GM19372 (cell line): ENCODE data around the gene TMEM225B.
"Not testable (repeated sequence)": the region's sequence is repeated elsewhere in the genome, so short reads cannot be mapped to it uniquely, and the experiment has no call there.

Experiments
- ATAC-seq: cut with Tn5 transposase; IDR thresholded peaks from one replicate; pipeline ENCODE4 v1.9.1; 2021; ENCODE audit warnings: mild to moderate bottlenecking, low read depth, moderate library complexity; ENCODE audit not compliant: unreplicated experiment

Gene TMEM225B

GRCh38 chr7:99597762-99598501 lies at the start of gene TMEM225B:
TMEM225B (plus strand) TSS chr7:99598267; CDS start chr7:99604389, 6,122 bp downstream.
- ATAC-seq = no peak

- ATAC-seq = not testable (repeated sequence)
Measured at GRCh38 chr7:99549545-99549944, 48.5 kb upstream of the TMEM225B start.

- no peak for ATAC-seq
Measured at GRCh38 chr7:99551334-99551733, 46.7 kb upstream of the TMEM225B start.

- ATAC-seq = peak; percentile 96
Measured at GRCh38 chr7:99551767-99552463, 46.2 kb upstream of the TMEM225B start, which contains the start of gene FAM200A. FAM200A (minus strand) TSS chr7:99552114; CDS start chr7:99548407, 3,707 bp downstream.

- no peak for ATAC-seq
Measured at GRCh38 chr7:99553039-99553438, 45.0 kb upstream of the TMEM225B start.

GRCh38 chr7:99554939-99555338 lies 43.1 kb upstream of the TMEM225B start:
- no peak for ATAC-seq

- no peak for ATAC-seq
Measured at GRCh38 chr7:99557196-99557607, 40.9 kb upstream of the TMEM225B start.

- ATAC-seq = peak; percentile 43
Measured at GRCh38 chr7:99557940-99558305, 40.1 kb upstream of the TMEM225B start.

- ATAC-seq = peak; percentile 80
Measured at GRCh38 chr7:99558306-99559174, 39.5 kb upstream of the TMEM225B start, which contains the start of gene ZNF655. ZNF655 (plus strand) TSS chr7:99558642; CDS start chr7:99560560, 1,918 bp downstream.

- ATAC-seq = no peak
Measured at GRCh38 chr7:99559175-99559915, 38.7 kb upstream of the TMEM225B start.

- ATAC-seq = no peak
Measured at GRCh38 chr7:99560834-99561736, 37.0 kb upstream of the TMEM225B start.

GRCh38 chr7:99561737-99562051 lies 36.4 kb upstream of the TMEM225B start:
- ATAC-seq = no peak

- no peak for ATAC-seq
Measured at GRCh38 chr7:99562114-99562784, 35.8 kb upstream of the TMEM225B start.

GRCh38 chr7:99562832-99563231 lies 35.2 kb upstream of the TMEM225B start:
- ATAC-seq = no peak

- no peak for ATAC-seq
Measured at GRCh38 chr7:99563650-99564049, 34.4 kb upstream of the TMEM225B start.

GRCh38 chr7:99568770-99569169 lies 29.3 kb upstream of the TMEM225B start:
- not testable (repeated sequence) for ATAC-seq

GRCh38 chr7:99571768-99572167 lies 26.3 kb upstream of the TMEM225B start:
- ATAC-seq = no peak

- no peak for ATAC-seq
Measured at GRCh38 chr7:99573257-99573656, 24.8 kb upstream of the TMEM225B start.

GRCh38 chr7:99576251-99576650 lies 21.8 kb upstream of the TMEM225B start:
- no peak for ATAC-seq
